IPS-20b (cell line): Measurements from ENCODE around the gene ATP1B3.
"Not testable (repeated sequence)": the region's sequence is repeated elsewhere in the genome, so short reads cannot be mapped to it uniquely, and the experiment has no call there.

ENCODE experiments used
- H3K27ac ChIP-seq: one replicate; pipeline ENCODE4 v1.5.1; 2013; ENCODE audit warnings: low read length
- H3K27me3 ChIP-seq: 2 replicates; pipeline ENCODE4 v1.6.1; 2013; ENCODE audit warnings: mild to moderate bottlenecking, low read length, inconsistent platforms; ENCODE audit not compliant: insufficient read depth
- H3K36me3 ChIP-seq: 2 replicates; pipeline ENCODE4 v1.6.1; 2013; ENCODE audit warnings: low read depth, mild to moderate bottlenecking, inconsistent platforms, low read length, moderate library complexity; ENCODE audit not compliant: insufficient read depth
- H3K4me1 ChIP-seq: 2 replicates; pipeline ENCODE4 v1.6.1; 2013; ENCODE audit warnings: mild to moderate bottlenecking, control low read depth, inconsistent platforms, low read length, moderate library complexity; ENCODE audit not compliant: insufficient read depth
- H3K4me3 ChIP-seq: 2 replicates; pipeline ENCODE4 v1.5.1; 2013; ENCODE audit warnings: mild to moderate bottlenecking, low read length, inconsistent platforms
- H3K9ac ChIP-seq: 2 replicates; pipeline ENCODE4 v1.6.1; 2013; ENCODE audit warnings: low read depth, mild to moderate bottlenecking, inconsistent platforms, low read length, moderate library complexity
- H3K9me3 ChIP-seq: 2 replicates; pipeline ENCODE4 v1.6.1; 2013; ENCODE audit warnings: mild to moderate bottlenecking, low read depth, low read length, inconsistent platforms; ENCODE audit not compliant: insufficient read depth

The ATP1B3 gene

DNA sequence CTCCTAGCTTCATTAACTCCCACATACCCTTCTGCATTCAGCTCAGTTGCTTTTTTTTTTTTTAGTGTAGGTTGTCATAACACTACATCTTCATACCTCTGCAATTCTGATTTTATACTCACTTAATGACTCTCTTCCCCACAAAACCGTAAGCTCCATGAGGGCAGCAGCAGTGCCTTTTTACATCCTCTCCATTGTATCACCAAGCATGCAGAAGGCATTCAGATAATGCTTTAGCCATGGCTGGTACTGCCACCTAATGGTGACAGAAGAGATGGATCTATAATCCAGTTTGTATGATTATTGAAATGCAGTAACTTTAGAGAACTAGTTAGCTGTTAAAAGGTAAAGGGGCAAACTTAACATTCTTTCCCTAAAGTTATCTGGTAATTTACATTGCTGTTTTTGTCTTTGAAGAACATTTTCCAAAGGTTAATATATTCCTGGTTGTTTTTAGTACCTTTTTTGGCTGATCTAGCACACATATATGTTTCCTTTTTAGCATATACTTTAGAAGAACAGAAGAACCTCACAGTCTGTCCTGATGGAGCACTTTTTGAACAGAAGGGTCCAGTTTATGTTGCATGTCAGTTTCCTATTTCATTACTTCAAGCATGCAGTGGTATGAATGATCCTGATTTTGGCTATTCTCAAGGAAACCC is 36.8 kb downstream of the ATP1B3 start:
- no peaks in the 10 kb centered on the region for H3K27me3 ChIP-seq
- H3K4me1 ChIP-seq: peaks cover 7% of the 10 kb centered on the region; the same call in 1 of the 2 replicates
- H3K9me3 ChIP-seq: no peaks in the 10 kb centered on the region
- no peak overlapping the region for H3K4me3 ChIP-seq
- peaks cover 87% of the 10 kb centered on the region for H3K36me3 ChIP-seq
- no peak overlapping the region for H3K9ac ChIP-seq
- no peak overlapping the region for H3K27ac ChIP-seq

- Histone ChIP-seq H3K9me3 (no peaks in the 10 kb centered on the region), H3K4me1 (peaks cover 7% of the 10 kb centered on the region; the same call in 1 of the 2 replicates), H3K36me3 (peaks cover 86% of the 10 kb centered on the region), H3K27ac (no peak overlapping the region), H3K27me3 (no peaks in the 10 kb centered on the region), H3K9ac (no peak overlapping the region), H3K4me3 (no peak overlapping the region)
Observed at GRCh38 chr3:141914311-141914710, 37.9 kb downstream of the ATP1B3 start.

- Histone ChIP-seq H3K4me3 (no peak overlapping the region), H3K36me3 (peaks cover 86% of the 10 kb centered on the region), H3K27ac (no peak overlapping the region), H3K9me3 (no peaks in the 10 kb centered on the region), H3K4me1 (peaks cover 7% of the 10 kb centered on the region; the same call in 1 of the 2 replicates), H3K27me3 (no peaks in the 10 kb centered on the region), H3K9ac (no peak overlapping the region)
Observed at GRCh38 chr3:141915016-141915415, 38.6 kb downstream of the ATP1B3 start.

DNA sequence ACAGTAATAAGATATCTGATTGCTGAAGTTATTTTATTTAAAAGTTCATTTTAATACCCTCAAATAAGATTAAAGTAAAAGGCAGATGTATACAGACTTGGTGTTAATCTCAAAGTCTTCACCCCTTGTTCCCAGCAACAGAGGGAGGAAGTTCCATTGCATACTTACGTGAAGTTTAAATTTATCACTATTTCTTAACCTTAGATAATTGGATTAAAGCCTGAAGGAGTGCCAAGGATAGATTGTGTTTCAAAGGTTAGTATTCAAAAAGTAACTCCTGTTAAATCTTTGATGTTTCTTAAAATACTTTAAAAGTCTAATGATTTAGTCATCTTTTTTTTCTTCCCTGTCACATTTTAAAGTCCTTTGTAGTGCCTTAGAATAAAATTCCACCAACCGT is 39.3 kb downstream of the ATP1B3 start:
- no peak overlapping the region for H3K27ac ChIP-seq
- H3K36me3 ChIP-seq: peaks cover 93% of the 10 kb centered on the region
- H3K27me3 ChIP-seq: no peaks in the 10 kb centered on the region

GRCh38 chr3:141920701-141921100 is 44.3 kb downstream of the ATP1B3 start:
- no peak overlapping the region for H3K4me3 ChIP-seq
- H3K36me3 ChIP-seq: peaks cover 84% of the 10 kb centered on the region
- H3K9me3 ChIP-seq: no peaks in the 10 kb centered on the region
- H3K9ac ChIP-seq: no peak overlapping the region
- no peak overlapping the region for H3K27ac ChIP-seq
- H3K4me1 ChIP-seq: no peaks in the 10 kb centered on the region
- no peaks in the 10 kb centered on the region for H3K27me3 ChIP-seq

More for the DNA sequence above, 39.3 kb downstream of the ATP1B3 start:
- Histone ChIP-seq H3K9ac (no peak overlapping the region), H3K9me3 (no peaks in the 10 kb centered on the region), H3K4me1 (peaks cover 7% of the 10 kb centered on the region; the same call in 1 of the 2 replicates), H3K4me3 (no peak overlapping the region)

GRCh38 chr3:141921316-141921715 is 44.9 kb downstream of the ATP1B3 start:
- Histone ChIP-seq H3K9ac (no peak overlapping the region), H3K9me3 (no peaks in the 10 kb centered on the region), H3K27me3 (no peaks in the 10 kb centered on the region), H3K4me1 (no peaks in the 10 kb centered on the region), H3K36me3 (peaks cover 84% of the 10 kb centered on the region), H3K27ac (no peak overlapping the region), H3K4me3 (no peak overlapping the region)

DNA sequence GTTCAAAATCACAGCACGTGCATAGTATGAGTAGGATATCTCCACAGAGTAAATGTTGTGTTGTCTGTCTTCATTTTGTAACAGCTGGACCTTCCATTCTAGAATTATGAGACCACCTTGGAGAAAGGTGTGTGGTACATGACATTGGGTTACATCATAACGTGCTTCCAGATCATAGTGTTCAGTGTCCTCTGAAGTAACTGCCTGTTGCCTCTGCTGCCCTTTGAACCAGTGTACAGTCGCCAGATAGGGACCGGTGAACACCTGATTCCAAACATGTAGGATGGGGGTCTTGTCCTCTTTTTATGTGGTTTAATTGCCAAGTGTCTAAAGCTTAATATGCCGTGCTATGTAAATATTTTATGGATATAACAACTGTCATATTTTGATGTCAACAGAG is 49.2 kb downstream of the ATP1B3 start:
- not testable (repeated sequence) for H3K9ac ChIP-seq, H3K4me1 ChIP-seq, H3K27me3 ChIP-seq, H3K4me3 ChIP-seq, H3K9me3 ChIP-seq, H3K27ac ChIP-seq
- peaks cover 61% of the 10 kb centered on the region for H3K36me3 ChIP-seq

- H3K9me3 ChIP-seq: no peaks in the 10 kb centered on the region
- no peak overlapping the region for H3K4me3 ChIP-seq
- H3K9ac ChIP-seq: no peak overlapping the region
- no peaks in the 10 kb centered on the region for H3K27me3 ChIP-seq
- no peaks in the 10 kb centered on the region for H3K4me1 ChIP-seq
- peaks cover 49% of the 10 kb centered on the region for H3K36me3 ChIP-seq
- H3K27ac ChIP-seq: no peak overlapping the region
Observed at GRCh38 chr3:141926929-141927328, 50.5 kb downstream of the ATP1B3 start.

DNA sequence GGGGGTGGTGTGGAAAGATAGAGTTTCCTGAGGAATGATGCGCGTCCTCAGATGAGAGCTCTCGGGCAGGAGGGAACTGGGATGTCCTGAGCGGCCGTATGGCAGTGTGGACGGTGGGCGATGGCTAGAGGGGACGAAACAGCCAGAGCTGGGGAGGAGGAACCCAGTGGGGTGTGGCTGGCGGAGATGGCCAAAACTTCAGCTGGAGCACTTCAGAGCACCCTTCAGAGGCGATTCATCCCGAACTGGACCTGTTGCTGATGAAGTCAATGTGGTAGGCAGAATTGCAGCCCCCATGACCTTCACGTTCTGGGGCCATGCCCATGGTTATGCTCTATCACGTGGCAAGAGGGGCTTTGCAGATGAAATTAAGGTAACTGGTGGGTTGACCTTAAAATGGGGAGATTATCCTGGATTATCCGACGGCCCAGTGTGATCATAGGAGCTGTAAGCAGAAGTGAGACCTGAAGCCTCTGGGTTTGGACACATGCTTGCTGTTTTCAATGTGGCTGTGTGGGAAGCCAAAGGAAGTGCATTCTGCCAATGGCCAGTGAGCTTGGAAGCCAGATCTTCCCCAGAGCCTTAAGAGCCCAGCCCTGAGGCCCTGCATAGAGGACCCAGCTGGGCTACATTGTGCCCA is 52.3 kb downstream of the ATP1B3 start:
- H3K27me3 ChIP-seq: no peaks in the 10 kb centered on the region
- H3K36me3 ChIP-seq: peaks cover 34% of the 10 kb centered on the region
- H3K9me3 ChIP-seq: no peaks in the 10 kb centered on the region
- H3K9ac ChIP-seq: no peak overlapping the region
- H3K4me3 ChIP-seq: no peak overlapping the region
- no peaks in the 10 kb centered on the region for H3K4me1 ChIP-seq
- H3K27ac ChIP-seq: no peak overlapping the region

DNA sequence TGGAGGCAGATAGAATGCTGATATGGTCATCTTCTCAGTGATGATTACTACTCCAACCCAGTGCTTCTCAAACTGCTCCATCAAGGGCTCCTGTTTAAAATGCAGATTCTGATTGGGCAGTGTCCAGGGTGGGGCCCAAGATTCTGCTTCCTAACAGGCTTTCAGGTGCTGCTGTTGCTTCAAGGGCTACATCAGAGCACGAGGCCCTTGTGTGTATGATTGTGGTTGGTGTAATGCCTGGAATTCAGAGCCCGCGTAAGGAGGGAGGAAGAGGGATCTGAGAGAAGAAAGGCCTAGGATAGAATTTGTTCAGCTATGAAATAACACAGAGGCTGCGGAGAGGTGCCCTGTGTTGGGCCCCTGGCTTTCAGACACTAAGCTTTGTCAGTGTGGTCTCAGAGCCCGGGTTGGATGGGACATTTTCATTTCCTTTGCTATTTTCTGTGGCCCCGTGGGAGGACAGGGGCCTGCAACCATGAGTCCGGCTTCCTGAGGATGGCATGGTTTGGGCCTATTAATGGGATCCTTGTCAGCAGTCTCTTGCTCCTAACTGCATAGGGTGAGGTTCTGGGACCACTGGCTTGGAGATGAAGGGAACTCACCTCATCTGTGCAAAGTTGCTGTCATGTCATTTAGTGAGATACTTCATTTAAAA is 53.0 kb downstream of the ATP1B3 start:
- H3K4me3 ChIP-seq: no peak overlapping the region
- H3K27me3 ChIP-seq: no peaks in the 10 kb centered on the region
- H3K9me3 ChIP-seq: no peaks in the 10 kb centered on the region
- H3K27ac ChIP-seq: no peak overlapping the region
- H3K9ac ChIP-seq: no peak overlapping the region
- H3K36me3 ChIP-seq: peaks cover 31% of the 10 kb centered on the region
- H3K4me1 ChIP-seq: no peaks in the 10 kb centered on the region

GRCh38 chr3:141930801-141931200 is 54.4 kb downstream of the ATP1B3 start:
- H3K4me1 ChIP-seq: no peaks in the 10 kb centered on the region

More at GRCh38 chr3:141930801-141931200, 54.4 kb downstream of the ATP1B3 start:
- H3K27me3 ChIP-seq: no peaks in the 10 kb centered on the region
- H3K9ac ChIP-seq: no peak overlapping the region
- no peak overlapping the region for H3K27ac ChIP-seq
- no peak overlapping the region for H3K4me3 ChIP-seq
- no peaks in the 10 kb centered on the region for H3K9me3 ChIP-seq
- peaks cover 22% of the 10 kb centered on the region for H3K36me3 ChIP-seq
